SK-N-SH (cell line): ENCODE results near the gene CNIH2.

ENCODE experiments used
- CTCF ChIP-seq: fragments of 200-600 bp; sonication (generic); IDR thresholded peaks from 2 replicates; pipeline ENCODE4 v1.6.1; 2017; ENCODE audit warnings: antibody characterized with exemption, mild to moderate bottlenecking, moderate library complexity
- RAD21 ChIP-seq: IDR thresholded peaks from 2 replicates; pipeline ENCODE4 v1.6.1; 2012; ENCODE audit warnings: mild to moderate bottlenecking, low read length
- USF2 ChIP-seq: fragments of 150-350 bp; IDR thresholded peaks from 2 replicates; pipeline ENCODE4 v1.6.1; 2017; ENCODE audit warnings: antibody characterized with exemption, low read length, low read depth, borderline replicate concordance

GRCh38 chr11:66314561-66315497 lies 36.9 kb downstream of the CNIH2 start:
- no peak for TF ChIP-seq CTCF
- no peak for TF ChIP-seq RAD21
- TF ChIP-seq USF2 = no peak
